ENCODE data around the gene RIPOR3. TPM values are rescaled to one million over a fixed set of nuclear protein-coding genes. Genes with fewer than 3 reads are reported as not detected.
"Not testable (repeated sequence)": the region's sequence is repeated elsewhere in the genome, so short reads cannot be mapped to it uniquely, and the experiment has no call there.

Gene RIPOR3
- total RNA-seq, 1 donor from 2014 or later: not detected

DNA sequence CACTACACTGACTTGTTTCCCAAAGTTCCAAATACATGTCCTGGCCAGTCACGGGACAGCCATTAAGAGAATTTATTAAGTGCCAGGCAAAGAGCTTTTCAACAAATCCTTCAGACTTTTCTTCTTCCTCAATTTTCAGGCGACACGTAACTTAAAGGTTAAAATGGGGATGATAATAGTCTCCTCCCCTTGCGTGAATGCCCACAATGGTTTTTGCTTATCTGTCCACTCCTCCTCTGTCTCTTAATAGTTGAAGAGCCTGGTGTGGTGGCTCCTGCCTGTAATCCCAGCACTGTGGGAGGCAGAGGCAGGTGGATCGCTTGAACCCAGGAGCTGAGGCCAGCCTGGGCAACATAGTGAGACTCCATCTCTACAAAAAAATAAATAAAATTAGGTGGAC, 28.7 kb upstream of the RIPOR3 start:
- no peaks in the 10 kb centered on the region for H3K36me3 Mint-ChIP-seq (ENCODE audit: low read depth)
- DNase-seq (ENCODE audit: low spot score): no peak
- no peak overlapping the region for H3K27ac Mint-ChIP-seq
- no peak overlapping the region for H3K4me3 Mint-ChIP-seq
- intact Hi-C loops (cut with micrococcal nuclease): no loop called here
- H3K9me3 Mint-ChIP-seq: no peaks in the 10 kb centered on the region
- no peaks in the 10 kb centered on the region for H3K4me1 Mint-ChIP-seq (ENCODE audit: low read depth)
- peaks cover 6% of the 10 kb centered on the region for H3K27me3 Mint-ChIP-seq (ENCODE audit: insufficient read depth)

DNA sequence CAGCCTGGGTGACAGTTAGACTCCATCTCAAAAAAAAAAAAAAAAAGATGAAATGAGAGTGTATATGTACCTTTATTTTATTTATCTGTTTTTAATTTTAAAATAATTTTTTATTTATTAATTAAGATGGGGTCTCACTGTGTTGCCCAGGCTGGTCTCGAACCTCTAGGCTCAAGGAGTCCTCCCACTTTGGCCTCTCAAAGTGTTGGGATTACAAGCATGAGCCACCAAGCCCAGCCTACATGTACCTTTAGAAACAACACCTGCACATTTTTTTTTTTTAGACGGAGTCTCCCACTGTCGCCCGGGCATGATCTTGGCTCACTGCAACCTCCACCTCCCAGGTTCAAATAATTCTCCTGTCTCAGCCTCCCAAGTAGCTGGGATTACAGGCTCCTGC, 28.0 kb upstream of the RIPOR3 start:
- no peak for DNase-seq (ENCODE audit: low spot score)
- Mint-ChIP-seq H3K27me3 (ENCODE audit: insufficient read depth) (peaks cover 6% of the 10 kb centered on the region), H3K9me3 (no peaks in the 10 kb centered on the region), H3K27ac (no peak overlapping the region), H3K4me1 (ENCODE audit: low read depth) (no peaks in the 10 kb centered on the region), H3K36me3 (ENCODE audit: low read depth) (no peaks in the 10 kb centered on the region), H3K4me3 (no peak overlapping the region)
- intact Hi-C loops (cut with micrococcal nuclease): no loop called here

DNA sequence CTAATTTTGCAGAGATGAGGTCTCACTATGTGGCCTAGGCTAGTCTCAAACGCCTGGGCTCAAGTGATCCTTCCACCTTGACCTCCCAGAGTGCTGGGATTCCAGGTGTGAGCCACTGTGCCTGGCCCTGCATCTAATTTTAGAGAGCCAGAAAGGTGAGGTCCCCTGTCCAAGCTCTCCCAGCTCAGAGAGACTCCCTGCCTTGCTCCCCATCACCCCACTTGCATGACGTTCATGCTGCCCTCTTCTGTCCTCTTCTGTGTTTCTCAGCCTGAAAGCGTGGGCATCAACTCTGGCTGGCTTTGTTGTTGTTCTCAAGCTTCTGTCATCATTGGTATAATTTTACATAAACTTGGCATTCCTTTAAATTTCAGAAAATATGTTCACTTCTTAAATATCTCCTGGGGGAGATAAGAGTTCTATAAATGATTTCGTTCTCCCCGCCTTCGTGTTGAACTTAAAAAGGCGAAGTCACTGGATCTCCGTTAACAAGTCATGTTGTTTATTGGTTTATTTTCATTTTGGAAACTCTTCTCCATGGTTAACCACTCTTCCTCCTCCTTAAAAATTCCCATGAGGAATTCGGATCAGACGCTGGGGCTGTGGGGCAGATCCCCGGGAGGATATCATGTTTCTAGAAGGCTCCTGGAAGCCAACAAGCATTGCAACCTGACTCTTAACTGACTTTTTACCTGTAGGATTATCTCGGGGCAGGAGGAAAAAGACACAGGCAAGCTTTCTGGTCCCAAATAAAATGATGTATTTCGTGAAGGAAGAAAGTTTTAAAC, 26.8 kb upstream of the RIPOR3 start:
- no peak overlapping the region for H3K4me3 Mint-ChIP-seq
- intact Hi-C loops (cut with micrococcal nuclease): no loop called here

DNA sequence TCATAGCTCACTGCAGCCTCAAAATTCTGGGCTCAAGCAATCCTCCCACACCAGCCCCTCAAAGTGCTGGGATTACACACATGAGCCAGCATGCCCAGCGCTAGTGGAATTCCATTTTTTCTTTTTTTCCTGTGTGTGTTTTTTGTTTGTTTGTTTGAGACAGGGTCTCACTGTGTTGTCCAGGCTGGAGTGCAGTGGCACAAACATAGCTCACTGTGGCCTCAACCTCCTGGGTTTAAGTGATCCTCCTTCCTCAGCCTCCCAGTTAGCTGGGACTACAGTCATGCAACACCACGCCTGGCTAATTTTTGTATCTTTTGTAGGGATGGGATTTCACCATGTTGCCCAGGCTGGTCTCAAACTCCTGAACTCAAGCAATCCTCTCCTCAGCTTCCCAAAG, 26.0 kb upstream of the RIPOR3 start:
- Mint-ChIP-seq H3K27ac (no peak overlapping the region), H3K4me1 (ENCODE audit: low read depth) (no peaks in the 10 kb centered on the region), H3K36me3 (ENCODE audit: low read depth) (no peaks in the 10 kb centered on the region), H3K27me3 (ENCODE audit: insufficient read depth) (peaks cover 9% of the 10 kb centered on the region), H3K4me3 (no peak overlapping the region), H3K9me3 (no peaks in the 10 kb centered on the region)
- intact Hi-C loops (cut with micrococcal nuclease): no loop called here
- DNase-seq (ENCODE audit: low spot score): no peak

More for the DNA sequence above, 26.8 kb upstream of the RIPOR3 start:
- DNase-seq (ENCODE audit: low spot score): no peak
- Mint-ChIP-seq H3K27ac (no peak overlapping the region), H3K36me3 (ENCODE audit: low read depth) (no peaks in the 10 kb centered on the region), H3K27me3 (ENCODE audit: insufficient read depth) (peaks cover 9% of the 10 kb centered on the region), H3K4me1 (ENCODE audit: low read depth) (no peaks in the 10 kb centered on the region), H3K9me3 (no peaks in the 10 kb centered on the region)

DNA sequence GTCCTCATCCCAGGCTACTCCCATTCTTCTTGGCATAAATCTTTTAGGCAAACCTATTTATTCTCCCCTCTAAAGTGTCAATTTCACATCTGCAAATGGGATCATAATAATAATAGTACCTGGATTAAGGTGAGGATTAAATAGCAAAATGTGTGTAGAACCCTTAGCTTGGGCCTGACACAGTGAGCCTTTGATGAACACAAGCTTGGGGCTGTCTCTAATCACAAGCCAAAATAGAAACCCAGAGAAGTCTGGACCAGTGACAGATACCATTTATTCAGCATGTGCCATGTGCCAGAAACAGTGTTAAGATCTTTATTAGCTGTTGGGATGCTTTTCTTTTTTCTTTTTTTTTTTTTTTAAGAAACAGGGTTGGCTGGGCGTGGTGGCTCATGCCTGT, 25.2 kb upstream of the RIPOR3 start:
- H3K4me3 Mint-ChIP-seq: no peak overlapping the region
- H3K4me1 Mint-ChIP-seq (ENCODE audit: low read depth): no peaks in the 10 kb centered on the region
- no peaks in the 10 kb centered on the region for H3K9me3 Mint-ChIP-seq
- H3K27me3 Mint-ChIP-seq (ENCODE audit: insufficient read depth): peaks cover 9% of the 10 kb centered on the region
- DNase-seq (ENCODE audit: low spot score): no peak
- H3K27ac Mint-ChIP-seq: no peak overlapping the region
- intact Hi-C loops (cut with micrococcal nuclease): no loop called here
- H3K36me3 Mint-ChIP-seq (ENCODE audit: low read depth): no peaks in the 10 kb centered on the region

DNA sequence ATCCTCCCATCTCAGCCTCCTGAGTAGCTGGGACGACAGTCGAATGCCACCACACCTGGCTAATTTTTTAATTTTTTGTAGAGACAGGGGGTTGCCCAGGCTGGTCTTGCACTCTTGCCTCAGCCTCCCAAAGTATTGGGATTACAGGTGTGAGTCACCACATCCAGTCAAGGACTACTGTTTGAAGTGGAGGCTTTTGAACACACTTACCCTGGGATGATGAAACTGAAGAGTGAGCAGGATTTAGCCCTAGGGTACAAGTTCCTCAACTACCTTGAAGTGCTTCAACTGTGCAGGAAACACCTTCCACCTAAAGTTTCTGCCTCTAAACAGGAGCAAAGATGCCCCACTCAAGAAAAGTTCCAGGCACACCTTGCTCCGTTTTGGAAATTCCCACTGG, 24.4 kb upstream of the RIPOR3 start:
- no peak overlapping the region for H3K27ac Mint-ChIP-seq
- no peaks in the 10 kb centered on the region for H3K36me3 Mint-ChIP-seq (ENCODE audit: low read depth)
- H3K9me3 Mint-ChIP-seq: no peaks in the 10 kb centered on the region
- peaks cover 9% of the 10 kb centered on the region for H3K27me3 Mint-ChIP-seq (ENCODE audit: insufficient read depth)
- intact Hi-C loops (cut with micrococcal nuclease): no loop called here
- H3K4me1 Mint-ChIP-seq (ENCODE audit: low read depth): no peaks in the 10 kb centered on the region
- H3K4me3 Mint-ChIP-seq: no peak overlapping the region
- no peak for DNase-seq (ENCODE audit: low spot score)

DNA sequence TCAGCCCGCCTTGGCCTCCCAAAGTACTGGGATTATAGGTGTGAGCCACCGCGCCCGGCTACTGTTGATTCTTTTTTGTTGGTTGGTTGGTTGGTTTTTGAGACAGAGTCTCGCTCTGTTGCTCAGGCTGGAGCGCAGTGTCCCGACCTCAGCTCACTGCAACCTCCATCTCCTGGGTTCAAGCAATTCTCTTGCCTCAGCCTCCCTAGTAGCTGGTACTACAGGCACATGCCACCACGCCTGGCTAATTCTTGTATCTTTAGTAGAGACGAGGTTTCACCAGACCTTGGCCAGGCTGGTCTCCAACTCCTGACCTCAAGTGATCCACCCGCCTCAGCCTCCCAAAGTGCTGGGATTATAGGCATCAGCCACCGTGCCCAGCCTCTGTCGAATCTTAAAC, 23.1 kb upstream of the RIPOR3 start:
- intact Hi-C loops (cut with micrococcal nuclease); H3K4me3 Mint-ChIP-seq; H3K36me3 Mint-ChIP-seq (ENCODE audit: low read depth); H3K27me3 Mint-ChIP-seq (ENCODE audit: insufficient read depth); H3K9me3 Mint-ChIP-seq; H3K27ac Mint-ChIP-seq; DNase-seq (ENCODE audit: low spot score); H3K4me1 Mint-ChIP-seq (ENCODE audit: low read depth): not testable (repeated sequence)

DNA sequence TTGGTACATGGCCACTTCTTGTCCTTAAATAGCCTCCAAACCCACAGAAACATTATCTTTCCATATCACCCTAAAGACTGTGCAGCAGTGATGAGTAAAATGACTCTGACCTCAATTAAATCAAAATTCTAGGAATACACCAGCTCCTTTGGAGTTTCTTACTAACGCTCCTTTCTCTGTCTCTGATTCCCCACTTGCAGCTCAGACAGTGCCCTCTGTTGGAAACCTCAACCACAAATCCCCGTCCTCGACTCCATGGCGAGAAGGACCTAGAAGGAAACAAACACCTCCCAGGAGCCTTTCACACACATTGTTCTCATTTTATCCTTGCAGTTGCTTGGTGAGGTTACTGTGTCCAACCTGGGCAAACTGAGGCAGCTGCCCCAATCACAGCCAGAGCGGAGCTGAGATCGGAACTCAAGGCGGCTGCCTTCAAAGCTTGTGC, 22.3 kb upstream of the RIPOR3 start:
- DNase-seq (ENCODE audit: low spot score): no peak
- Mint-ChIP-seq H3K27ac (no peak overlapping the region), H3K27me3 (ENCODE audit: insufficient read depth) (peaks cover 9% of the 10 kb centered on the region), H3K9me3 (no peaks in the 10 kb centered on the region), H3K4me3 (no peak overlapping the region), H3K4me1 (ENCODE audit: low read depth) (no peaks in the 10 kb centered on the region), H3K36me3 (ENCODE audit: low read depth) (no peaks in the 10 kb centered on the region)
- intact Hi-C loops (cut with micrococcal nuclease): no loop called here

DNA sequence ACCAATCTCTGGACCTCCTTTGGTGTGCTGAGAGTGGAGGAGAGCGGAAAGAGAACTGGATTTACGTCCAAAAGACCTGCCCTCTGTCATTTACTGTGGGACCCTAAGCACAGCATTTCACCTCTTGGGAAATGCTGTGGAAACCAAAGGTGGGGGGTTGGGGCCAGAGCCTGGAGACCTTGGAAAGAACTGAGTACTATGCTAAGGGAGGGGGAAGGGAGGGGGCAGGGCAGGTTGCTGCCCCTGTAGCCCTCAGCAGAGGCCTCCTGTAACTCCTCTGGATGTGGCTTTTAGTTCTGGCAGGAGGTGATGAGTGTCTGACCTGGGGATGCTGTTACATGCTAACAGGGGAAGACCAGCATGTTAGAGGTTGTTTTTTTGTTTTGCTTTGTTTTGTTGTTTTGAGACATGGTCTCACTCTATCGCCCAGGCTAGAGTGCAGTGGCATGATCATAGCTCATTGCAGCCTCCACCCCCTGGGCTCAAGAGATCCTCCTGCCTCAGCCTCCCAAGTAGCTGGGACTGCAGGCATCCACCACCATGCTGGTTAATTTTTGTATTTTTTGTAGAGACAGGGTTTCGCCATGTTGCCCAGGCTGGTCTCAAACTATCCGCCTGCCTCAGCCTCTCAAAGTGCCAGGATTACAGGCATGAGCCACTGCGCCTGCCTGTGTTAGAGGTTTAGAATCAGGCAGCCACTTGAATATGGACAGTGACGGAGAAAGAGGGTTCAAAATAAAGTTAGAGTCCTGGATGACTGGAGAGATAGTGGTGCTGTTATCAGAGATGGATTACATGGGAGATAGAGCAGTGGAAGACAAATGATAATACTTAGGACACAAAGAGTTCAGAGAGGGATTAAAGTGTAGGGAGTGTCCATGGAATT, 21.7 kb upstream of the RIPOR3 start:
- DNase-seq (ENCODE audit: low spot score): no peak
- no peaks in the 10 kb centered on the region for H3K36me3 Mint-ChIP-seq (ENCODE audit: low read depth)
- H3K9me3 Mint-ChIP-seq: no peaks in the 10 kb centered on the region
- H3K27ac Mint-ChIP-seq: no peak overlapping the region
- H3K4me1 Mint-ChIP-seq (ENCODE audit: low read depth): no peaks in the 10 kb centered on the region
- peaks cover 9% of the 10 kb centered on the region for H3K27me3 Mint-ChIP-seq (ENCODE audit: insufficient read depth)
- H3K4me3 Mint-ChIP-seq: no peak overlapping the region
- intact Hi-C loops (cut with micrococcal nuclease): no loop called here

DNA sequence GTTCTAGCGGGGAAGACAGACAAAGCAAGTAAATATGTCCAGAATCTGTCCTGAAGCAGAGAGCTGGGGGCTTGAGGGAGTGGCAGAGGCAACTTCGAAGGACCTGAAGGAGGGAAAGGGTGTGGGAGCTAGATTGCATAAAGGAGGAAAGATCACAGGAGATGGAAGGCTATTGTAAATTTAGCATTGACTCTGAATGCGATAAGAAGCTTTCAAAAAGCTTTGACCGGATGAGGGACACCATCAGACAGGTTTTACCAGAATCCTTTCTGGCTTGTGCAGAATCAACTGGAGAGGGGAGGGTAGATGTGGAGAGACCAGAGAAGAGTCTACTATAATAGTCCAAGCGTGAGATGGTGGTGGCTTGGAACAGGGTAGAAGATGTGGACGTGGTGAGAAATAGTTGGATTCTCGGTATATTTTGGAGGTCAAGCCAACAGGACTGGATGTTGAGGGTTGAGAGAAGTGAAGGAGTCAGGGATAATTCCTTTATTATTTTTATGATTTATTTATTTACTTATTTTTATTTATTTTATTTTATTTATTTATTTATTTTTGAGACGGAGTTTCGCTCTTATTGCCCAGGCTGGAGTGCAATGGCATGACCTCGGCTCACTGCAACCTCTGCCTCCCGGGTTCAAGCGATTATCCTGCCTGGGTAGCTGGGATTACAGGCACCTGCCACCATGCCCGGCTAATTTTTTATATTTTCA, 19.9 kb upstream of the RIPOR3 start:
- Mint-ChIP-seq H3K27ac (no peak overlapping the region), H3K36me3 (ENCODE audit: low read depth) (no peaks in the 10 kb centered on the region), H3K4me3 (no peak overlapping the region), H3K27me3 (ENCODE audit: insufficient read depth) (peaks cover 7% of the 10 kb centered on the region), H3K9me3 (no peaks in the 10 kb centered on the region), H3K4me1 (ENCODE audit: low read depth) (no peaks in the 10 kb centered on the region)
- intact Hi-C loops (cut with micrococcal nuclease): no loop called here
- no peak for DNase-seq (ENCODE audit: low spot score)

DNA sequence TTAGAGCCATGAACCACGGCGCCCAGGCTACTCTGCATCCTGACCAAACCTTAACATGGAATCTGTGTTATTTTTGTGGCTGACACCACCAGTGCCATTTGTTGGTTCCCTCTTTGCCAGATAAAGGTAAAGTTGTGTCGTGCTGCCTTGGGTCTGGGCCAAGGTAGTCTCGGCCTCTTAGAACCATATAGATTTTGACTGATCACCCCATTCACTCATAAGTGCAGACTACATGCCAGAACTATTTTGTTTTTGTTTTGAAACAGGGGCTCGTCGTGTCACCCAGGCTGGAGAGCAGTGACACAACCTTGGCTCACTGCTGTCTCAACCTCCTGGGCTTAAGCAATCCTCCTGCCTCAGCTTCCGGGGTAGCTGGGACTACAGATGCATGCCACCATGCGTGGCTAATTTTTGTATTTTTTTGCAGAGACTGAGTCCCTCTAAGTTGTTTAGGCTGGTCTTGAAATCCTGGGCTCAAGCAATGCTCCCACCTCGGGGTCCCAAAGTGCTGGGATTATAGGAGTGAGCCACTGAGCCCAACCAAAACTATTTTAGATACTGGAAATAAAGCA, 19.2 kb upstream of the RIPOR3 start:
- no peaks in the 10 kb centered on the region for H3K4me1 Mint-ChIP-seq (ENCODE audit: low read depth)
- intact Hi-C loops (cut with micrococcal nuclease): no loop called here
- no peak overlapping the region for H3K4me3 Mint-ChIP-seq
- no peaks in the 10 kb centered on the region for H3K9me3 Mint-ChIP-seq
- DNase-seq (ENCODE audit: low spot score): no peak
- no peaks in the 10 kb centered on the region for H3K36me3 Mint-ChIP-seq (ENCODE audit: low read depth)
- no peak overlapping the region for H3K27ac Mint-ChIP-seq
- H3K27me3 Mint-ChIP-seq (ENCODE audit: insufficient read depth): peaks cover 7% of the 10 kb centered on the region

DNA sequence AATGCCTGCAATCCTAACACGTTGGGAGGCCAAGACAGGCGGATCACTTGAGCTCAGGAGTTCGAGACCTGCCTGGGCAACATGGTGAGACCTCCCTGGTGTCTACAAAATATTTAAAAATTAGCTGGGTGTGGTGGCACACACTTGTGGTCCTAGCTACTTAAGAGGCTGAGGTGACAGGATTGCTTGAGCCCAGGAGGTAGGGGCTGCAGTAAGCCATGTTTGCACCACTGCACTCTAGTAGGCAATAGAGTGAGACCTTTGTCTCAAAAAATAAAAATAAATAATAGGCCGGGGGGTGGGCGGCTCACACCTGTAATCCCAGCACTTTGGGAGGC, 18.3 kb upstream of the RIPOR3 start:
- peaks cover 7% of the 10 kb centered on the region for H3K27me3 Mint-ChIP-seq (ENCODE audit: insufficient read depth)
- no peak overlapping the region for H3K4me3 Mint-ChIP-seq
- DNase-seq (ENCODE audit: low spot score): no peak
- H3K4me1 Mint-ChIP-seq (ENCODE audit: low read depth): no peaks in the 10 kb centered on the region
- H3K9me3 Mint-ChIP-seq: no peaks in the 10 kb centered on the region
- no peaks in the 10 kb centered on the region for H3K36me3 Mint-ChIP-seq (ENCODE audit: low read depth)
- no peak overlapping the region for H3K27ac Mint-ChIP-seq
- intact Hi-C loops (cut with micrococcal nuclease): no loop called here

All from activated T-helper 1 cell treated with anti-CD3 and anti-CD28 coated beads, Interleukin-12 subunit alpha, Interleukin-12 subunit beta, Interleukin-2, Interleukin-4 antibody, amounts not matched to agents 30 ng/mL and 10 ng/mL and 1 ng/mL, durations not matched to agents 14 hours and 24 hours and 36 hours (primary cell).